HG03064 (cell line): Measurements from ENCODE around the gene NREP.

ENCODE experiments used
- ATAC-seq: cut with Tn5 transposase; IDR thresholded peaks from one replicate; pipeline ENCODE4 v1.9.1; 2021; ENCODE audit warnings: low read depth; ENCODE audit not compliant: unreplicated experiment

NREP gene

GRCh38 chr5:111765613-111766571 lies 8.9 kb upstream of the NREP start:
- no peak for ATAC-seq

DNA sequence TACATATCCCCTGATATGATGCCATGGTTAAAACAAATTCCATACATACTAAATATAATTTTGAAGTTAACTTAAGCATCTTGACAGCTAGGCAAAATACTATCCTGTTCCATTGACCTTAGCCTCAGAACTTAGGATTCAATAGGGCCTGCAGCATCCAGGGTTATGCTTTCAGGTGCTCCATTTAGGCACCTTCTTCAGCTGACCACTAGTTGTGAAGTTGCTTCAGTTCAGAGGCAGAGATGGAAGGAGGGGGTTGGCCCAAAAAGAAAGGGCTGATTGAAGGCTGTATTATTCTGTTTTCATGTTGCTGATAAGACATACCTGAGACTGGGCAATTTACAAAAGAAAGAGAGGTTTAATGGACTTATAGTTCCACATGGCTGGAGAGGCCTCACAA lies 7.0 kb upstream of the NREP start:
- no peak for ATAC-seq

GRCh38 chr5:111762895-111763294 lies 5.9 kb upstream of the NREP start:
- ATAC-seq = no peak

GRCh38 chr5:111758284-111758628 lies 1.3 kb upstream of the NREP start:
- ATAC-seq = no peak

DNA sequence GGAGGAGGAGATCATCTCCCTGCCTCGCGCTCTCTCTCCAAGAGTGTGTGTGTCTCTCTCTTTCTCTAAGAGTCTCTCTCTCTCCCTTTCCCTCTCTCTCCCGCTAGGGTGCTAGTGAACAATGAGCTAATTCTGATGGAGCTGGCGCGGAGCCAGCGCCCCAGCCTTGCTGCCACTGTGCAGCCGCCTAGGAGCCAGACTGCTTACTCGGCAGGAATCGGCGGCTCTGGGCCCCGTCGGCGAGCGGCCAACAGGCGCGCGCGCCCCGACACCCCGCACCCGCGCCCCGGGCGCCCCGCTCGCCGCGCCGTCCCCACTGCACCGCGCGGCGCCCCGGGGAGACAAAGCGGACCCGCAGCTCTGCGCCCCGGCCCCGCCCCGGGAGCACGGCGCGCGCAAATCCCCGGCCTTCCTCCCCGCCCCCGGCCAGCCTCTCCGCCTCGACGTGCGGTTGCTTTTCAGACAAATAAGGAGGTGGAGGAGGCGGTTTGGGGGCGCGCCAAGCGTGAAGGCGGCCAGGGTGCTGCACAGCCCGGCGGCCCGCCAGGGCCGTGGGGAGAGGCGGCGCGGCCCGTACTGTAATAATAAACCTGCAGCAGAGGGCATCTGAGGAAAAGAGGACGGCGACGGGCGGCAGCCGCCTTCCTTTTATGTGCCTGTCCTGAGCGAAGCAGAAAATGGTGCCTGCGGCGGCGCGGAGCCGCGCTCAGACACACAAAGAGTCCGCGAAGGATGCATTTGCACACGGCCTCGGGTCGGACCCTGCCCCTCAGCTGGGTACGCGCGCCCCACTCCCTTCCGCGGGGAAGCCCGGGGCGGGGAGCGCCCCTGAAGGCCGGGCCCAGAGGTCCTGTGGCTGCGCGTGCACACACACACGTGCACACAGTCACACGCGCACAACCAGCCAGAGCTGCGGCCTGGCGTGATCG lies 625 bp upstream of the NREP start:
- ATAC-seq = peak; percentile 82

GRCh38 chr5:111755942-111756381 lies 1.0 kb downstream of the NREP start:
- ATAC-seq = no peak

DNA sequence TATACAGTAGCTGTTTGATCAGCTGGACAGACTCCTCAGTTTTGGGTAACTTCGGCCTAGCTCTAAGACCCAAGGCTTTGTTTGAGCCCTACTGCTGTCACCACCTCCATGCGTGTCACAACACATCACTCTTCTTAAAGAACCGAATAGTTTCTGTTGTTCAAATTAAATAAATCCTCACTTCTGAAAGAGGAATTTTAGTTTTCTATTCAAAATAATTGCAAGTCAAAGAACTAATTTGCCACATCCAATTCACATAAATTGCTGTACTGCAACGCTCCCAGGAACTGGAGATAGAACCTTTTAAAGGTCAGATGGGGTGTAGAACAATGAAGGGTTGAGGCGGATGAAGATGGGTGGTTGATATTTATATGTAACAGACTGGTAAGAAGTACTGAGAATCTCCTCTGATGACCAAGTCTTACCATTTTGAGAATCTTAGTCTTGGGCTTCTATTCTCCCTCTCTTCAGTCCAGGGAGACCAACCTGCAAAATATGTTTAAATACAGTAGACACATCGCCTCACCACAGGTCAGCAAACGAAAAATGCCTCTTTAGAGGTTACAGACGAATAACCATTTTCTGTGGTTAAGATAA lies 1.6 kb downstream of the NREP start:
- ATAC-seq = no peak

DNA sequence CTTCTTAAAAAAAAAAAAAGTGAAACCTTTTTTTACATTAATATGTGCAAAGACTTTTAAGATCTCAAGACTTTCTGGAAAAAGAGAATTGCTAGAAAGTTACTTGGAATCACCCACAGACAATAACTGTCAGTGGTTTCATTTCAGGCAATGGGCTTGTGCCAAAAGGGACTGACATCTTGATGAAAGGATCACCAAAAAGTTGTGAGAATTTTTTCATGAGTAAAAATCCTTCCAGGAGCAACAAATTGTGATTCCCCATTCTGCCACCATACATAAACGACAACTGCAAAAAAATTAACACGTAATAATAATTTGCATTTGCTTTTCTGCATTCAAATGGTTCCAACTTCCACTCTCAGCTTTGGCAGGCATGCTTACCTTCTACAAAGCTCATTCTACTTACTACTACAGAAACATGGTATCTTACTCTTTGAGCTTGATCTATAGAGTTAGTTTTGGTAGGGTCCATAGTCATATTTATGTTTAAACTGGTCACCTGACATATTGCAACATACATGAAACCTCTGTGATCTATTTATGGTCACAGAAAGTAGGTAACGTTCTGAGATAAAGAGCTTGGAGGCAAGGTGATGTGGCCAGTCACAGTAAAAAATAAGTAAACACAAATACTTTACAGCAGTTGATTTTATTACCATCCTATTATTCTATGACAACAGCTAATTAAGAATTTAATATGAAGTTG lies 3.0 kb downstream of the NREP start:
- no peak for ATAC-seq

DNA sequence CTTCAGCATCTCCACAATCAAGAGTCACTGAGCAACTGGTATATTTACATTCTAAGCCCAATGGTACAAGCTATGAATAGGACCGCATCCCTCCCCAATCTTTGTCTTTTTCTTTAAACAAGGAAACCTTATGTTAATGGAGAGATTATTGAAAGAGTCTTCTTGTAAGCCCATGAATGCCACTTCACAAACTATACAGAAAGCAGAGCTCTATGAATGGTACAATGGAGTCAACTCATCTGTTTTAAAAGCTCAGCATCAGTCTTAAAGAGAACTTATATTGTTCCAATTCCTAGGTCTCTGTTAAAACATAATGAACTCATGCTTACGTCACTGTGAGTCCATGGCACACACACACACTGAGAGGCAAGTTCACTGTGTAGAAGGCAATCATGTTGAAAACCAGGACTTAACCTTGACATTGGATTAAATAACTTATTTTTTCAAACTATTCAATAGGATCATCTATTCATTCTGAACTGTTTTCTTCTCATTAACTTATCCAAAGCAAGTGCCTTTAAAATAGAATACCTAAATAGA lies 4.5 kb downstream of the NREP start:
- ATAC-seq = no peak

GRCh38 chr5:111749303-111750026 lies 7.5 kb downstream of the NREP start:
- ATAC-seq = no peak

DNA sequence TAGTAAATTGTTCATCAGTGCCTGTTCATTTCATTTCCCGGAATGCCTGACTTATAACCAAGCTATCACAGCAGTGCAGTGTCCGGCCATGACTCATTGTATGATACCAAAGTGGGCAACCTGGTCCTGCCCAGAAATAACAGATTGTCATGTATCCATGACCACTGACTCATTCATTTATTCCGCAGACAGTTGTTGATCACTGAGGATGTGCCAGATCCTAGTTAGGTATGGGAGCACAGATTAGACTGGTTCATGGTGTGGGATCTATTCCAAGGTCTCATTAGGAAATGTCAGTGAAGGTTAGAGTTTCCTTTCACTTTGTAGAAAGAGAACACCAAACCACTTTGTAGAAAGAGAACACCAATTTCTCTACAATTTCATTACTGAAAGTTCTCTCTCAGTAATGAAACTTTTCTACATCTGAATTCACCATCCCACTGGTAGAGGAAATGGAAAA lies 8.7 kb downstream of the NREP start:
- no peak for ATAC-seq

DNA sequence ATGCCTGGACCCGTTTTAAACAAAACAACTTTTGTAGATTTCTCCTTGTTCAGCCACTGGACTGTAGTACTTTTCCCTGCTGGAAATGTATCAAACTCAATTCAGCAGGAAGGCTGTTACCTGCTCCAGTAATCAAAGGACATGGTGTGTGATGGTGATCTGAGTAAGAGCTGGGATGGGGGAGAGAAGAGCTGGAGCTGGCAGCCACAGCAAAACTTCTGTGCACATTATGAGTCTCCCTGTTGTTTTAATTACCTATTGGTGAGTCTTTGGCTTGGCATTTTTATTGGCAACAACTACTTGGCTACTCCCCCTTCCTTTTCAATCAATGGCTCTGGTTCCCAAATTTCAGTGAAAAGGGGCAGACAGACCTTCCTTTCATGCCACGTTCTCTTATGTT lies 9.7 kb downstream of the NREP start:
- ATAC-seq = no peak

- ATAC-seq = no peak
Observed at GRCh38 chr5:111746791-111747190, 10.2 kb downstream of the NREP start.

- no peak for ATAC-seq
Observed at GRCh38 chr5:111745075-111745739, 11.8 kb downstream of the NREP start.

DNA sequence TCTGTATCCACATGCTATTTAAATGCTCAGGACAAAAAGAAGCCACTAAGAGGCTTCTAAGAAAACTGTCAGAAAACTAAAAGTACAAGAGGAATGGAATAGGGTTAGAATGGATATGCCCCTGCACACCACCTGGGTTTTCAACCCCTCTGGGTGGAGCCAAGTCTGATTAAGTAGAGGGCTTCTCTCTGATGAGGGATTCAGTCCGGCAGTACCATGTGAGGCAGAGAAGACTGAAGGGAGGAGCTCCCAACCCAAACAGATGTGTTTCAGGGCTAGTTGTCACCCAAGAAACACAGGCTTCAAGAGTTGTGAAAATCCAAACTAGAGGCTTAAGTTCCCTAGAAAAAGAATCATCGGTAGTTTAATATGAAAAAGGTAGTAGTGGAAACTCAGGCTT lies 12.5 kb downstream of the NREP start:
- no peak for ATAC-seq

DNA sequence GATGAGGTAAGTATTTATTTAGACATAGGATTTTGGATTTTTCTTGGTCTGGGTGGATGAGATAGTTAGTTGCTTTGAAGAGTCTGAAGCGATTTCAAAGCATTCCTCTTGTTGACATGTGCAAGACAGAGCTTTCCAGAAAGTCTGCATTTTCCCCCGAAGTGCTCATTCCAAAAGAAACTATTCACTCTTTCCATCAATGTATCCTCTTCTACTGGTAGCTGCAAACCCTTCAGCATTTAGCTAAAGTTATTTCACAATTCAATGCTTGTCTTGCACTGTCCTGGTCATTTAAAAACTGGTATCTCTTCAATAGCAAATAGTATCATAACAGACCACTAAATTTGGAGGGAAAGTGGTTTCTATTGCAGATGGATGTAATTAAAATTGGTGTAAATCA lies 13.0 kb downstream of the NREP start:
- ATAC-seq = no peak

DNA sequence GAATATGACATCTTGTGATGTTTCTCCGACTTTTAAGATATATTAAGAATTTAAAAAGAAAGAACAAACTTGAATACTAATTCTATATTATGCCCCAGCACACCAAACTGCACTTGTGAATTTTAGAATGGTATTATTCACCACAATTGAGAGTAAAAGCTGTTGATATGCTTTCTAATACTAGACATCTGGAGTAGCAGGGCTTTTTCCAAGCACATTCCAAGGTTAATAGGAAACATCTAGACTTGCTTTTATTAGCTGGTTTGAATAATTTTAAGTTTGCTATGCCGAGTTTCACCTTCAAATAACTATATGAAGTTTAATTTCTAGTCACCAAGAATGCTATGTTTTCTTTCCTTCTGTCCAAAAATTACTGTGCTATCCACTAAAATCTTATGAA lies 13.5 kb downstream of the NREP start:
- ATAC-seq = no peak

GRCh38 chr5:111742177-111742994 lies 14.6 kb downstream of the NREP start:
- no peak for ATAC-seq
